Amygdala (tissue), 56 donors: ENCODE results near the gene PRDM16.
"Not testable (repeated sequence)": the region's sequence is repeated elsewhere in the genome, so short reads cannot be mapped to it uniquely, and the experiment has no call there.

ENCODE experiments used
- DNase-seq, 56 donors: peaks; one replicate each; lab custom pipeline; 2025; lab: John Stamatoyannopoulos, UW

Gene PRDM16

GRCh38 chr1:3278416-3279181, 209.6 kb downstream of the PRDM16 start:
- DNase-seq = no peak

GRCh38 chr1:3279182-3279470, 210.1 kb downstream of the PRDM16 start:
- DNase-seq = peak in 9 of 56 donors; percentile 14 to 63 (median 39)

GRCh38 chr1:3281735-3282134, 212.7 kb downstream of the PRDM16 start:
- DNase-seq = no peak

DNA sequence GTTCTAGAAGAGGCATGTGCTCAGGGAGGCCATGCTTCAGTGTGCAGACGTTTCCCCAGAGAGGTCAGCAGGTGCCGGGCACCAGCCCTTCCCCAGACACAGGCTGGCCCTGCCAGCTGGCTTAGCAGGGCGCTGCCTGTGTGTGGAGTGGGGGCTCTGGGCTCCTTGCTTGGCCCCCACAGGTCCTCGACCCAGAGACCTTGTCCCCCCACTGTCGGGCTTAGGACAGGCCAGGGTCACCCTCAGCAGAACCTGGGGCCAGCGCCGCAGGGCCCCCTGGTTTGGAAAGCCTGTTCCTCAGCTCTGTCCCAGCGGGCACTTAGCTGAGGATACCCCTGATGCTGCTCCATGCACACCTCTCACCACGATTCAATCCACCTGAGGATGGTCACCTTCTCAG, 213.2 kb downstream of the PRDM16 start:
- no peak for DNase-seq

DNA sequence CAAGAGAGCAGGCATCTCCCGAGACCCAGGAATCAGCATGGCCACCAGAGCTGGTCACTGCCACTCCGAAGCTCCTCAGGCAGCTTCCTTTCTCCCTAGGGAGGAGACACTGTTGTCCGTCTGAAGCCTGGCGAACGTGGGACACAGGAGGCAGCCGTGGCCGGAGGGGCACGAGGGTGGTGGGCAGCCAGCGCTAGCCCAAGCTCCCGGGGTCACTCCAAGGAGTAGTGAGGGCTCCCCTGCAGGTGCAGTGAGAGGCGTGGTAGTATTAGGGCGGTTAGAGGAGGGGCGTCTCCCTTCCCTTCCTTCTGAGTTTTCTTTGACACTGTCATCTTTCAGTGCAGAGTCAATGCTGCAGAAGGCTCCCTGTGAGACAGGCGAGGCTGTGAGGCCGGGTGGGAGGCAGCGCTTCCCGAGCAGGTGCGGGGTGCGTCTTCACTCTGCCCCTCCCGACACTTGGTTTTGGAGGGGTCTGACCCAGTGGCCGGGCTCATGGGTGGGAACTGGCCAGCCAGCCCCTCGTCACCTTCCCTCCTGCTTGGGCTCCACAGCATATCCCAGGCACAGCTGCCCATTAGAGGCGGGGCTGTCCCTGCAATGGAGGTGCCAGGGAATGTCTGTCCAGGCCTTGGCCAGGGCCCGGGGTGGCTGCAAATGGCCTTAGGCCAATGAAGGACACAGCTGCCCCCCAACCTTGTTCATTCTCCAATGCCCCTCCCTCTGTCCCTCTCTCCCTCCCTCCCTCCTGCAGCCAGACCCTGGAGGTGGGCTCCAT, 213.8 kb downstream of the PRDM16 start:
- DNase-seq = no peak

DNA sequence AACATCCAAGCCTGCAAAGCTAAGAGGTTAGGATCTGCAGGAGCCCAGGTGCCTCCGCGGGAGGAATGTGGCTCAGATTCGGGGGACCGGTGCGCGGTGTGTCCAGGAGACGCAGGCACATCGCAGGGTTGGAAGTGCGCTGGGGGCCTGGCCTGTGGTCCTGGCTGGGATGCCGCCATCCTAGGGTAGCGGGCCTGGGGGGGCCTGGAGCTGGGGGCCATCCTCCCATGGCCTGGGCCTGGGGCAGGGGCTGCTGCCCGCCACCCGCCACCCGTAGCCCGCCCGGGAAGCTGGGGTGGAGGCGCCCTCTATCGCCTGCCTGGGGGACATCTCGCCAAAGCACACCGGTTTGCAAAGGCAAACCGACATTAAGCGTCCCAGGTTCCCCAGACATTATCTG, 214.8 kb downstream of the PRDM16 start:
- peak in 32 of 56 donors; percentile 13 to 66 (median 33) for DNase-seq

DNA sequence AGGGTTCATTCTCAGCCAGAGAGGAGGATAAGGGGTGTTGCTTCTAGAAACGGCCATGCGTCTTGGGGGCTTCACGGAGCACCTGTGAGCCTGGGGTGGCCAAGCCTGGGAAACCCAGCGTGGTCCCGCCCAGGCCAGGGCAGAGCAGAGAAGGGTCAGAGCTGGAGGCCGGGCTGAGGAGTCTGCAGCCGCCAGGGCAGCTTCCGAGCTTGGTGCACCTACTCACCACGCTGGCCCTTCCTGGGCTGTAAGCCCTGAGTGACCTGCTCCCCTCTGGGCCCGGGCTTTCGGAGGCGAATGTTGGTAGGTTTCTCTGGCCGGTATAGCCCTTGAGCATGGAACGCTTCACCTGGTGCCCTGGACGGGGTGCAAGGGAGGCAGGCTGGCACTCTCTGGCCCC, 215.7 kb downstream of the PRDM16 start:
- no peak for DNase-seq

GRCh38 chr1:3285106-3285740, 216.2 kb downstream of the PRDM16 start:
- no peak for DNase-seq

- DNase-seq = not testable (repeated sequence)
These were observed 218.1 kb downstream of the PRDM16 start for GRCh38 chr1:3287095-3287494.

- no peak for DNase-seq
These were observed 218.7 kb downstream of the PRDM16 start for GRCh38 chr1:3287656-3288160.

- DNase-seq = no peak
These were observed 220.5 kb downstream of the PRDM16 start for GRCh38 chr1:3289502-3289901.

DNA sequence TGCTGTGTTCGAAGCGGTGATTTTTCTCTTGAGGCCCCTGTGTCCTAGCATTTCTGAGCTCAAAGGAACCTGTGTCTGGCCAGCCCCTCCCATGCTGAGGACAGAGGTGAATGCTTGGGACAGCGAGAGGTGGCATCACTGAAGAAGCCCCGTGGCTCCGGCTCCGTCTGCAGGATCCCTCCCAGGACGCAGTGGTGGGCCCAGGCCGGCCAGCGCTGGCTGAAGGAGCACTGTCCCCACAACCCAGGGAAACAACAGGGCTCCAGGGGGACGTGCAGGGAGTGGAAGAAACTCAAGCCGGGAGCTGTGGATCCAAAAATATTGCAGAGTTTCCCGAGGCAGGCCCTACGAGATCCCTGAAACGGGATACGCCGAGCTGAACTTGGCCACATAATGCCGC, 221.4 kb downstream of the PRDM16 start:
- DNase-seq = no peak

DNA sequence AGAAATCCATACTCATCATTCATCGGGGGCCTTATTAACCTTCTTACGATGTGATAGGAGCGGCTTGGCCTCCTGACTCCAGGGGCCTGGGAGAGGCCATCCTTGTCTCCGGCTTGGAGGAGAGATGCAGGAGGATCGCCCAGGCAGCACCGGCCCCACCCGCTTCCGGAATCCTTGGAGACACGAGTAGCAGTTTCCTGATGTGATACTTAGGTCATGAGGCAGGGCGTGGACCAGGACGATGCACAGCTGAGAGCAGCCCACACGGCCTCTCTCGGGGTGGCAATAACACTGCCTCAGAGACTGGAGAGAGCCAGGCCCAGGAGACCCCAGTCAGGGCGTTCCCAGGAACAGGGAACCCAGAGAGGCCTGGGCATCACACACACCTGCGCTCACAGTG, 221.9 kb downstream of the PRDM16 start:
- no peak for DNase-seq

DNA sequence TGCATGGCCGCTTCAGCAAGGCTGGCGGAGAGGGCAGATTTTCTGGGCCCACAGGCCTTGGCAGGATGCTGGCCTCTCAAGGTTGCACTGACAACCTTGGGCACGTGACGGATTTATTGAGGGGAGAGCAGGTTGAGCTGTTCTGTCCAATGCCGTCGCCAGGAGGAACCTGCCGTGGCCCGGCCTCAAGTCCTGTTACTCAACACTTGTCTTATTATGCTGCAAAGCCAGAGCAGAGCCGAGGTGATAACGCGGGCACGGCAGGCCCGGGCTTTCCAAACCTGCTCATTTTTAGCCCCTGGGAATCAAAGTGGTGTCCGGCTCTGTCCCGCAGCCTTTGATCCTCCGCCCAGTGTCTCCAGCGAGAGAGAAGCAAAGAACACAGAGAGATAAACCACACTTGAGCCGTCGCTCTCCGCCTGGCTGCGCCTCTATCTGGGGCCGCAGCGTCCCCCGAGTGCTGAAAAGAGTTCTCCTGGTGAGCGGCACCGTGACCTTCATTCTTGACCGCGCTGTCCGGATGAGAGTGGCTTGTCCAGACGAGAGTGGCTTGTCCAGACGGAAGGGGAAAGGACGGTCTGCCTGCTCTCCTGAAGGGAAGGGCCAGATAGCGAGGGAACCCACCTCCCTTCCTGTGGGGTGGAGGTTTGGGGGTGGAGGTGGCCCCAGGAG, 223.2 kb downstream of the PRDM16 start:
- no peak for DNase-seq

DNA sequence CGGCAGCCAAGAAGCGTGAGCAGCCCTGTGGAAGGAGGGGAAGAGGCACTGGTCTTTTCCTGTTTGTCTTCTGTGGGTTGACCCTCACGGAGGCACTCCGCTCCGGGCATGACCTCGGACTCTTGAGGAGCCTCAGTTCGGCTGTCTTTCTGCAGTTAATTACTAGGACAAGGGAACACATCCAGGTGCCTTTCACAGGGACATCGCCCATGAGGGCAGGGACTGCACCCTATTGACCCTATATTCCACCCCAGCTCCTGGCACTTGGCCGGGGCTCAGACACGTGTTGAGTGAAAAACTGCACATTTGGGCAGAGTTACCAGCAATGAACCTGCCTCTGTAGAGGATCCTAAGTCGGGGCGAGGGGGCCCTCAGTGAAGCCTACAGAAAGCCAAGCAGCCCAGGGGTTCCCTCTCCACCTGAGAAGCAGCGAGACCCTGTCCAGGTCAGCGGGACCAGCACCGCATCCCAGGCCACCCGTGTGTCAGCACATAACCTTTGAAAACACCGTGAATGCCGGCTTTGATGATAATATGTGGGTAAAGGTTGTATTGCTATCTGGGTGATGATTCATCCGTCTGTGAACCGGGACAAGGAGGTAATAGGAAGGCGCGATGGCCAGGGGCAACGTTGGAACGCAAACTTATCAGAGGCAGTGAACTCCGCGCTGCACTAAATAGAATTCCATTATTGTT, 224.0 kb downstream of the PRDM16 start:
- no peak for DNase-seq

DNA sequence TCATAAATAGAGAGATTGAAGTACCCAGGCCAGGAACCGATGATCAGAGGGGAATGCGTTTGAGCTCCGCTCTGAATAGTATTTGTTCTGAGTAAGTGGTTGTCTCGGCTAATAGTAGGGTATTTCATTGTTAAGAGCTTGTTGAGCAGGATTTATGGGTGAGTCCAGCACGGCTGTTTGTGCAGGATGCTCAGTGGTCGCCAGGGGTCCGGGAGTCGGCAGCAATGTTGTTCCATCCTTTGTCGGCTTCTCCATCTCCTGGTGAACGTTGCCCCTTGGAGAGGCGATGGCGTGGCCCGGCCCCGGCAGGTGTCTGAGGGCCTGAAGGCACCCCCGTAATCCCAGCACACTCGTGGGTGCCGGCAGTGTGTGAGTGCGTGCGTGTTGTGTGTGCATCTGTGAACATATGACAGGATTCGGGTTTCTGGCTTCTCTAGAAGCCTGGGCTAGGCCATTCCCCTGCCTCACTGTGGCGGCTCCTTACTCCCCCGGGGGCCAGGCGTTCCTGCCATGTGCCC, 224.6 kb downstream of the PRDM16 start:
- no peak for DNase-seq

DNA sequence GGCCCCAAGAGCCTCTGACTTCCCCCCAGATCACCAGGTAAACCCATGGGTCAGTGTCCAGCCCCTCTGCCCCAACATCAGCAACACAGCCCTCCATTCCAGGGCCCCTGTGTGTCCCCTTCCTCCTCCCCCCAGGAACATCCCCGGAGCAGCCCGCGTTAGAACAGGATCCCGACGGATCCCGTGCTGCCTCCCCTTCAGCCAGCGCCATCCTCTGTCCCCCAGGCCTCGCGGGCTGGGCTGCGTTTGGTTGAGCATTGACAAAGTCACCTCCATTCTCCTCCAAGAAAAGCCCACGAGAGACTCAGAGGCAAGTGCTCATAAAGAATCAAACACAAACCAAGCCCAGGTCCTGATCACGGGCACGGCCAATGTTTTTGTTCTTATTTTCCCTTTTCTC, 225.4 kb downstream of the PRDM16 start:
- no peak for DNase-seq

GRCh38 chr1:3295846-3296245, 226.8 kb downstream of the PRDM16 start:
- DNase-seq = no peak

DNA sequence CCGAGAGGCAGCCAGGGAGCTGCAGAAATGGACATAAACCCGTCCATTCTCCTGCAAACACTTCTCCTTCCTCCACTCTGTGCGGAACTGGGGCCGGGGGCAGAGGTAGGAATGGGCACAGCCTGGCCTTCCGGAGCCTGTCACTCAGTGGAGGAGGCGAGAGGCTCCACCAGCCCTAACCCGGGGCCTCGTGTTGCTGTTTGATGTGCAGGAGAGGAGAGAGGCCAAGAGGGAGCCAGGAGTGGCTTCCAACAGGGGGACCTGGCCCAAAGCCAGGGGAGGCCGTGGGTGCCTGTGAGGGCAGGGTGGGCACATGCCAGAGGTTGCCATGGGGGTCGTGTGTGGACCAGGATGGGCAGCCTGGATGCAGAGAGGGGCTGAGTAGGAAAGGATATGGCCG, 227.3 kb downstream of the PRDM16 start:
- no peak for DNase-seq

GRCh38 chr1:3296826-3297225, 227.8 kb downstream of the PRDM16 start:
- DNase-seq = no peak
